ENCODE data around the gene RBPJ.

The RBPJ gene

GRCh38 chr4:26344901-26345564 is 24.2 kb downstream of the RBPJ start:
- TF ChIP-seq ZFX (IDR thresholded peaks at IDR 0.05; ENCODE audit: borderline replicate concordance) (no peak), CTCF (IDR thresholded peaks at IDR 0.05) (no peak)
- no peak overlapping the region for H3K27ac ChIP-seq

GRCh38 chr4:26345565-26345938 is 24.7 kb downstream of the RBPJ start:
- peak overlapping the region; percentile 60 for H3K27ac ChIP-seq
- TF ChIP-seq ZFX (IDR thresholded peaks at IDR 0.05; ENCODE audit: borderline replicate concordance) (no peak), CTCF (IDR thresholded peaks at IDR 0.05) (no peak)

GRCh38 chr4:26346203-26346620 is 25.4 kb downstream of the RBPJ start:
- TF ChIP-seq CTCF (IDR thresholded peaks at IDR 0.05), result no peak
- TF ChIP-seq ZFX (IDR thresholded peaks at IDR 0.05; ENCODE audit: borderline replicate concordance), result no peak
- peak overlapping the region; percentile 60 for H3K27ac ChIP-seq

- TF ChIP-seq ZFX (IDR thresholded peaks at IDR 0.05; ENCODE audit: borderline replicate concordance) (no peak), CTCF (IDR thresholded peaks at IDR 0.05) (no peak)
- H3K27ac ChIP-seq, result no peak overlapping the region
Observed at GRCh38 chr4:26349496-26349895, 28.7 kb downstream of the RBPJ start.

- H3K27ac ChIP-seq, result no peak overlapping the region
- TF ChIP-seq ZFX (IDR thresholded peaks at IDR 0.05; ENCODE audit: borderline replicate concordance), result no peak
- TF ChIP-seq CTCF (IDR thresholded peaks at IDR 0.05), result no peak
Observed at GRCh38 chr4:26351685-26352084, 30.9 kb downstream of the RBPJ start.

GRCh38 chr4:26354491-26354890 is 33.7 kb downstream of the RBPJ start:
- no peak overlapping the region for H3K27ac ChIP-seq
- no peak for TF ChIP-seq ZFX (IDR thresholded peaks at IDR 0.05; ENCODE audit: borderline replicate concordance)
- no peak for TF ChIP-seq CTCF (IDR thresholded peaks at IDR 0.05)

- no peak for TF ChIP-seq CTCF (IDR thresholded peaks at IDR 0.05)
- TF ChIP-seq ZFX (IDR thresholded peaks at IDR 0.05; ENCODE audit: borderline replicate concordance), result no peak
- H3K27ac ChIP-seq, result no peak overlapping the region
Observed at GRCh38 chr4:26355392-26356052, 34.7 kb downstream of the RBPJ start.
